ENCODE data around the gene FGF14. TPM values are rescaled to one million over a fixed set of nuclear protein-coding genes. Genes with fewer than 3 reads are reported as not detected.
"Not testable (repeated sequence)": the region's sequence is repeated elsewhere in the genome, so short reads cannot be mapped to it uniquely, and the experiment has no call there.

The FGF14 gene
- total and polyA plus RNA-seq, 4 donors = 19.3 to 59.7 (median 38.0) TPM

- no peak overlapping the region for H3K4me3 ChIP-seq (ENCODE audit: low read depth, low read length)
- WGBS (ENCODE audit: insufficient coverage) = 83% methylated on average over 1 of the region's 4 CpGs
- H3K27ac ChIP-seq (ENCODE audit: low read depth, low read length) = no peak overlapping the region
- no peaks in the 10 kb centered on the region for H3K27me3 ChIP-seq (ENCODE audit: control insufficient read depth, insufficient read depth, low read length)
- no peaks in the 10 kb centered on the region for H3K9me3 ChIP-seq (ENCODE audit: control insufficient read depth, insufficient read depth, low read length)
- DNase-seq (ENCODE audit: low read depth in 4 of 6, low spot score in 6 of 6) = peak in 1 of 6 donors; percentile 74
- no peaks in the 10 kb centered on the region for H3K4me1 ChIP-seq (ENCODE audit: control insufficient read depth, insufficient read depth, low read length)
- H3K36me3 ChIP-seq (ENCODE audit: control insufficient read depth, insufficient read depth, low read length) = no peaks in the 10 kb centered on the region
Measured at GRCh38 chr13:101846701-101847100, 555.1 kb downstream of the FGF14 start.

- H3K27me3 ChIP-seq (ENCODE audit: control insufficient read depth, insufficient read depth, low read length) = no peaks in the 10 kb centered on the region
- no peak overlapping the region for H3K27ac ChIP-seq (ENCODE audit: low read depth, low read length)
- H3K36me3 ChIP-seq (ENCODE audit: control insufficient read depth, insufficient read depth, low read length) = no peaks in the 10 kb centered on the region
- H3K4me1 ChIP-seq (ENCODE audit: control insufficient read depth, insufficient read depth, low read length) = no peaks in the 10 kb centered on the region
- no CpG with 5 or more reads among the region's 2 CpGs for WGBS (ENCODE audit: insufficient coverage)
- DNase-seq (ENCODE audit: low read depth in 4 of 6, low spot score in 6 of 6) = no peak
- H3K4me3 ChIP-seq (ENCODE audit: low read depth, low read length) = no peak overlapping the region
- no peaks in the 10 kb centered on the region for H3K9me3 ChIP-seq (ENCODE audit: control insufficient read depth, insufficient read depth, low read length)
Measured at GRCh38 chr13:101846249-101846648, 555.6 kb downstream of the FGF14 start.

DNA sequence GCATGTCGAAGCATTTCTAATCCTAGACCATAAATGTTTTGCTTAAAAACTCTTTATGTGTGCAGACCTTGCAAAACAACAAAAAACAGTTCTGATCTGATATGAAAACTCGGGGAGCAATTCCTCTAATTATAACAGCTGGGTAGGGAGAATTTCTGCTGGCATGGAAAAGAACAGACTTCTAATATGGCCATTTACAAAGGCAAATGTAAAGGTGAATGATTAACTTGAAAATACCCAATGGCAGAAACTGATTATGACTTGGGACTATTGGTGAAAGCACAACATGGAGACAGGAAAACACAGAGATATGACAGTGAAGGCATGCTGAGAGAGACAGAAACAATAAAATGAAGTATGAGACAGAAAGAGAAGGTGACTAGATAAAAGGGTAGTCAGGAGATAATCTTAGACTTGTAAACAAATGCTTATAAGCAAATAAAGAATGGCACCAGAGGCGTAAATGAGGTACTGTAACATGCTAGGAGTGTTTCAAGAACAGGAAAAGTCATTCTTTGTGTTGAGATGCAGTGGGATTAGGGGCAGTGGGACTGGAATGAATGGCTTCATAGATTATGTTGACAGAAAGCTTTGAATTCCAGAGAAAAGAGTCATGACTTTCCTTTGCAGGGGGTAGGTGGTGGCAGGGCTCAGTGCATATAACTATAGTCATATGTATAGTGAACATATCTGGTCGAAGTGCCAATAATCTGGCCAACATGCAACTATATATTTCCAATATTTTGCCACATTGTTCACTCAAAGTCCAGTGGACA lies 556.4 kb downstream of the FGF14 start:
- 27% methylated on average over 1 of the region's 4 CpGs for WGBS (ENCODE audit: insufficient coverage)
- H3K36me3 ChIP-seq (ENCODE audit: control insufficient read depth, insufficient read depth, low read length) = no peaks in the 10 kb centered on the region
- peak in 1 of 6 donors; percentile 57 for DNase-seq (ENCODE audit: low read depth in 4 of 6, low spot score in 6 of 6)
- no peak overlapping the region for H3K4me3 ChIP-seq (ENCODE audit: low read depth, low read length)
- no peaks in the 10 kb centered on the region for H3K4me1 ChIP-seq (ENCODE audit: control insufficient read depth, insufficient read depth, low read length)
- H3K27me3 ChIP-seq (ENCODE audit: control insufficient read depth, insufficient read depth, low read length) = no peaks in the 10 kb centered on the region
- no peak overlapping the region for H3K27ac ChIP-seq (ENCODE audit: low read depth, low read length)
- no peaks in the 10 kb centered on the region for H3K9me3 ChIP-seq (ENCODE audit: control insufficient read depth, insufficient read depth, low read length)

DNA sequence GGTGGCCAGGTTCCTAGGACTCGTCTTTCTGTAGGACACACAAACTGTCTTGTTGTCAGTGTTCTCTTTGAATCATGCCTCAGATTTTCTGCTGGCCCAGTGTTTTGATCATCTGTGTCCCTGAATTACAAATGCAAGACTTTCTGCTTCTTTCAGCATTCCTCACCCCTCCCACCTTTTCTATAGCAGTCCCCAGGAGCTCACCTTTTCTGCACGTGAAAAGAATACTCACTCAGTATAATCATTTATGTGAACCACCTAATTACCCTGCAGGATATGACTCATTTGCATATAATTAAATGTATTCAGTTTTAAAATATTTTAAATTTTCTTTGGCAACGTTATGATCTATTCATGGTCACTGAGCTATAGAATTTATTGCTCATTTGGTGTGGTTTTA lies 560.1 kb downstream of the FGF14 start:
- no peaks in the 10 kb centered on the region for H3K9me3 ChIP-seq (ENCODE audit: control insufficient read depth, insufficient read depth, low read length)
- H3K4me1 ChIP-seq (ENCODE audit: control insufficient read depth, insufficient read depth, low read length) = no peaks in the 10 kb centered on the region
- DNase-seq (ENCODE audit: low read depth in 4 of 6, low spot score in 6 of 6) = peak in 1 of 6 donors; percentile 51
- no peak overlapping the region for H3K4me3 ChIP-seq (ENCODE audit: low read depth, low read length)
- no peak overlapping the region for H3K27ac ChIP-seq (ENCODE audit: low read depth, low read length)
- WGBS (ENCODE audit: insufficient coverage) = 50% methylated on average over 1 of the region's 3 CpGs
- H3K36me3 ChIP-seq (ENCODE audit: control insufficient read depth, insufficient read depth, low read length) = no peaks in the 10 kb centered on the region
- H3K27me3 ChIP-seq (ENCODE audit: control insufficient read depth, insufficient read depth, low read length) = no peaks in the 10 kb centered on the region

DNA sequence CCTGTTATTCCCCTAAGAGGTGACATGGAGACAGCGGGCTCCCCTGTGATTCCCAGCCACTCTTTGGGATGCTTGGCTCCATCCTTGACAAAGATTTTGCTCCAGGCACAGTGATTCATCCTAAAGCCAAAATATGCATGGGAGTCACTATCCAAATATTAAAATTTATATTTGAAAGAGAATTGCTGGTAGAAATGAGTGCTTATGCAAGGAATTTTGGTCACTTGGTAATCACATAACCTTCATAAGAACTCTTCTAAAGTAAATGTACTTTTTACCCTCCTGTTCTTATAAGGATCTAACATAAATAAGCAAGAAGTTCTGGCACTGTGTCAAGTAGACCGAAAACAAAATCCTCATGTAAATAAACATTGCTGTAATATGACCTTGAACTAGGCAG lies 563.5 kb downstream of the FGF14 start:
- H3K4me1 ChIP-seq (ENCODE audit: control insufficient read depth, insufficient read depth, low read length) = no peaks in the 10 kb centered on the region
- no peaks in the 10 kb centered on the region for H3K36me3 ChIP-seq (ENCODE audit: control insufficient read depth, insufficient read depth, low read length)
- no peak for DNase-seq (ENCODE audit: low read depth in 4 of 6, low spot score in 6 of 6)
- no peak overlapping the region for H3K27ac ChIP-seq (ENCODE audit: low read depth, low read length)
- 67% methylated on average over 1 of the region's 2 CpGs for WGBS (ENCODE audit: insufficient coverage)
- no peak overlapping the region for H3K4me3 ChIP-seq (ENCODE audit: low read depth, low read length)
- no peaks in the 10 kb centered on the region for H3K9me3 ChIP-seq (ENCODE audit: control insufficient read depth, insufficient read depth, low read length)
- H3K27me3 ChIP-seq (ENCODE audit: control insufficient read depth, insufficient read depth, low read length) = no peaks in the 10 kb centered on the region

DNA sequence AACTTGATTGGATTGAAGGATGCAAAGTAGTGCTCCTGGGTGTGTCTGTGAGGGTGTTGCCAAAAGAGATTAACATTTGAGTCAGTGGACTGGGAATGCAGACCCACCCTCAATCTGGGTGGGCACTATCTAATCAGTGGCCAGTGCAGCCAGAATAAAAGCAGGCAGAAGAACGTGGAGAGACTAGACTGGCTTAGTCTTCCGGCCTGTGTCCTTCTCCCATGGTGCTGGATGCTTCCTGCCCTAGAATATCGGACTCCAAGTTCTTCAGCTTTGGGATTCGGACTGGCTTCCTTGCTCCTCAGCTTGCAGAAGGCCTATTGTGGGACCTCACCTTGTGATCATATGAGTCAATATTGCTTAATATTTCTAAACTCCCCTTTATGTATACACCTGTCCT lies 564.1 kb downstream of the FGF14 start:
- not testable (repeated sequence) for H3K9me3 ChIP-seq (ENCODE audit: control insufficient read depth, insufficient read depth, low read length); DNase-seq (ENCODE audit: low read depth in 4 of 6, low spot score in 6 of 6); H3K36me3 ChIP-seq (ENCODE audit: control insufficient read depth, insufficient read depth, low read length); H3K27ac ChIP-seq (ENCODE audit: low read depth, low read length); H3K4me3 ChIP-seq (ENCODE audit: low read depth, low read length); H3K4me1 ChIP-seq (ENCODE audit: control insufficient read depth, insufficient read depth, low read length); H3K27me3 ChIP-seq (ENCODE audit: control insufficient read depth, insufficient read depth, low read length)
- 92% methylated on average over 4 of the region's 4 CpGs for WGBS (ENCODE audit: insufficient coverage)

DNA sequence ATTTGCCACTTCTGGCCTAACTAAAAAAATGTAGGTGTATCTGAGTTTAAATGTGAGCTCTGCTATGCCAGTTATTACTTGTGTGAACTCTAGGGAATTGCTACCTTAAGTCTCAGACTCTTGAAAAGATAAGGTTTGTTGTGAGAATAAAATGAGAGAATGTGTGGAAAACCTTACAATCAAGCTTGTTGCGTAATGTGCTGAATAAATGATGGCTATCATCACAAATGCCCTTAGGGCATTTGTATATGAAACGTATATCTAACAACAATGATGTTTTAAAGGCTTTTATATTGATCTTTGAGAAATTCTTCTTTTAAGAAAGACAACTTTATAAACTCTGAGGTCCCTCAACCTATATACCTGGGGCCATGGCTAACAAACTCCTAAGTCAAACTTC lies 564.6 kb downstream of the FGF14 start:
- H3K27ac ChIP-seq (ENCODE audit: low read depth, low read length) = no peak overlapping the region
- H3K36me3 ChIP-seq (ENCODE audit: control insufficient read depth, insufficient read depth, low read length) = no peaks in the 10 kb centered on the region
- DNase-seq (ENCODE audit: low read depth in 4 of 6, low spot score in 6 of 6) = no peak
- no peak overlapping the region for H3K4me3 ChIP-seq (ENCODE audit: low read depth, low read length)
- WGBS (ENCODE audit: insufficient coverage) = no CpG with 5 or more reads among the region's 2 CpGs
- no peaks in the 10 kb centered on the region for H3K27me3 ChIP-seq (ENCODE audit: control insufficient read depth, insufficient read depth, low read length)
- H3K4me1 ChIP-seq (ENCODE audit: control insufficient read depth, insufficient read depth, low read length) = no peaks in the 10 kb centered on the region
- H3K9me3 ChIP-seq (ENCODE audit: control insufficient read depth, insufficient read depth, low read length) = no peaks in the 10 kb centered on the region

GRCh38 chr13:101835920-101836319 lies 565.9 kb downstream of the FGF14 start:
- Histone ChIP-seq H3K27me3 (ENCODE audit: control insufficient read depth, insufficient read depth, low read length) (no peaks in the 10 kb centered on the region), H3K9me3 (ENCODE audit: control insufficient read depth, insufficient read depth, low read length) (no peaks in the 10 kb centered on the region), H3K36me3 (ENCODE audit: control insufficient read depth, insufficient read depth, low read length) (no peaks in the 10 kb centered on the region), H3K4me1 (ENCODE audit: control insufficient read depth, insufficient read depth, low read length) (no peaks in the 10 kb centered on the region), H3K27ac (ENCODE audit: low read depth, low read length) (no peak overlapping the region), H3K4me3 (ENCODE audit: low read depth, low read length) (no peak overlapping the region)
- DNase-seq (ENCODE audit: low read depth in 4 of 6, low spot score in 6 of 6) = no peak

DNA sequence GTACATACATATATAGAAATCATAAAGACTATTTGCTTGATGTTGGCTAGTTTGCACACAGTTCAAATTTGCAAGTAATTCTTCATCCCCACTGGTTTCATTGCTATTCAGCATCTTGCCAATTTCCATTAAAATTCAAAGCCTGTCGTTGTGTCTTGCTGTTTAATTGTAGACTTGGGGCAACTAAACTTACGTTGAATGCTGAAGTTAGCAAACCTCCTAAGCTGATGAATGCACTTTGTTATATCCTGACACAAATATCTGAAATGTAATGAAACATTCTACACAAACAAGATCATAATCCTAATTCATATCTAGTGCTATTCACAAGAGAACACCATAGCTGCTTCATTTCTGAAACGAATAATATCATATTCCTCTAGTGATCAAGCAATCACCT lies 568.2 kb downstream of the FGF14 start:
- no peak overlapping the region for H3K4me3 ChIP-seq (ENCODE audit: low read depth, low read length)
- peak in 3 of 6 donors; percentile 45 to 94 (median 48) for DNase-seq (ENCODE audit: low read depth in 4 of 6, low spot score in 6 of 6)
- H3K27me3 ChIP-seq (ENCODE audit: control insufficient read depth, insufficient read depth, low read length) = no peaks in the 10 kb centered on the region
- no peaks in the 10 kb centered on the region for H3K36me3 ChIP-seq (ENCODE audit: control insufficient read depth, insufficient read depth, low read length)
- H3K9me3 ChIP-seq (ENCODE audit: control insufficient read depth, insufficient read depth, low read length) = no peaks in the 10 kb centered on the region
- WGBS (ENCODE audit: insufficient coverage) = no CpG with 5 or more reads among the region's 3 CpGs
- no peaks in the 10 kb centered on the region for H3K4me1 ChIP-seq (ENCODE audit: control insufficient read depth, insufficient read depth, low read length)
- H3K27ac ChIP-seq (ENCODE audit: low read depth, low read length) = no peak overlapping the region

DNA sequence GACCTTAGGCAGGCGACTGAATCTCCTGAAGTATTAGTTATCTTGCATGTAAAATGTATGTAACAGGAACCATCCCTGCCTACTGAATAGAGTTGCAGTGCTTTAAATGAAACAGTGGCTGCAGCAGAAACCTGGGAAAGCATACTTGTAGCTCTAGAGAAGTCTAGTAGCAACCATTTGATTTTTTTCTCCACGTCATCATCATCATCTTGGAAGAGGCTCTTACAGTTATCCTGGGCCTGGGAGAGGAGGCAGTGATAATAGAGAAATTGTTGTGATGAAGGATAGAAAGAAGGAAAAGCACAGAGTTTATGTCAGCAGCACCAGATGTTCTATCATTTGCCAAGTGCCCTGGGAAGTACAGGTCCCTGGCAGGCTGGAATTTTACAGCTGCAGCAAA lies 571.8 kb downstream of the FGF14 start:
- no peaks in the 10 kb centered on the region for H3K27me3 ChIP-seq (ENCODE audit: control insufficient read depth, insufficient read depth, low read length)
- peak in 1 of 6 donors; percentile 58 for DNase-seq (ENCODE audit: low read depth in 4 of 6, low spot score in 6 of 6)
- no CpG with 5 or more reads among the region's 2 CpGs for WGBS (ENCODE audit: insufficient coverage)
- H3K36me3 ChIP-seq (ENCODE audit: control insufficient read depth, insufficient read depth, low read length) = no peaks in the 10 kb centered on the region
- no peaks in the 10 kb centered on the region for H3K9me3 ChIP-seq (ENCODE audit: control insufficient read depth, insufficient read depth, low read length)
- no peak overlapping the region for H3K27ac ChIP-seq (ENCODE audit: low read depth, low read length)
- no peak overlapping the region for H3K4me3 ChIP-seq (ENCODE audit: low read depth, low read length)
- H3K4me1 ChIP-seq (ENCODE audit: control insufficient read depth, insufficient read depth, low read length) = no peaks in the 10 kb centered on the region

Data from spinal cord (tissue), 10 donors.